Activated CD4-positive, alpha-beta memory T cell treated with anti-CD3 and anti-CD28 coated beads for 36 hours (primary cell): ENCODE data around the gene NELL2. TPM values are rescaled to one million over a fixed set of nuclear protein-coding genes. Genes with fewer than 3 reads are reported as not detected.

ENCODE experiments used
- CTCF ChIA-PET: fragments of 350-600 bp; sonication (Branson Sonifier 250); formaldehyde crosslinking; loops from one replicate; lab custom pipeline; 2021; ENCODE audit warnings: antibody characterized with exemption, inconsistent platforms; lab: Charles Lee
- POLR2A ChIA-PET: fragments of 350-600 bp; sonication (Branson Sonifier 250); formaldehyde crosslinking; loops from one replicate; lab custom pipeline; 2021; ENCODE audit warnings: antibody characterized with exemption; lab: Charles Lee
- DNase-seq: peaks from one replicate; pipeline ENCODE4 v3.0.0-alpha.2; 2020
- H3K27ac Mint-ChIP-seq: one replicate; pipeline ENCODE4 v1.8.0; 2021; ENCODE audit warnings: mixed read lengths
- H3K27me3 Mint-ChIP-seq: one replicate; pipeline ENCODE4 v1.8.0; 2021; ENCODE audit warnings: mixed read lengths
- H3K36me3 Mint-ChIP-seq: one replicate; pipeline ENCODE4 v1.8.0; 2021; ENCODE audit warnings: mixed read lengths
- H3K4me1 Mint-ChIP-seq: one replicate; pipeline ENCODE4 v1.8.0; 2021; ENCODE audit warnings: low read depth, mixed read lengths
- H3K4me3 Mint-ChIP-seq: one replicate; pipeline ENCODE4 v1.8.0; 2021; ENCODE audit warnings: mild to moderate bottlenecking, mixed read lengths
- H3K9me3 Mint-ChIP-seq: one replicate; pipeline ENCODE4 v1.8.0; 2021; ENCODE audit warnings: mixed read lengths
- intact Hi-C: fragments of 100-400 bp; cut with micrococcal nuclease; formaldehyde crosslinking; loops from one replicate; pipeline ENCODE4 v1.15.1; 2023
- total RNA-seq, 2 experiments: library from RNA; stranded (reverse); gene quantifications; one replicate each; pipeline ENCODE4 v1.2.3, GENCODE V29; 2021

NELL2 gene
- total RNA-seq, 2 experiments from 2014 or later: 40.5 to 43.5 TPM

GRCh38 chr12:44875417-44875953 is 630 bp downstream of the NELL2 start:
- DNase-seq: peak; percentile 30
- Mint-ChIP-seq H3K27ac (peak overlapping the region; percentile 61), H3K4me3 (peak overlapping the region; percentile 99), H3K4me1 (peaks cover 35% of the 10 kb centered on the region), H3K9me3 (peaks cover 10% of the 10 kb centered on the region), H3K36me3 (peaks cover 4% of the 10 kb centered on the region), H3K27me3 (peaks cover 14% of the 10 kb centered on the region)
- ChIA-PET POLR2A (interaction anchor here (0.7 to 2.6 kb wide), 4 partner anchors 14 to 100 kb away, joined by 3 to 8 read pairs (median 6); no protein-coding TSS in a partner anchor), CTCF (interaction anchor here (1.0 to 8.2 kb wide), 11 partner anchors 13 to 221 kb away, joined by 3 to 163 read pairs (median 5); no protein-coding TSS in a partner anchor)
- intact Hi-C loops: loop anchor here (1.0 to 5.0 kb wide), 4 partner anchors 27 to 858 kb away; no protein-coding TSS in a partner anchor

DNA sequence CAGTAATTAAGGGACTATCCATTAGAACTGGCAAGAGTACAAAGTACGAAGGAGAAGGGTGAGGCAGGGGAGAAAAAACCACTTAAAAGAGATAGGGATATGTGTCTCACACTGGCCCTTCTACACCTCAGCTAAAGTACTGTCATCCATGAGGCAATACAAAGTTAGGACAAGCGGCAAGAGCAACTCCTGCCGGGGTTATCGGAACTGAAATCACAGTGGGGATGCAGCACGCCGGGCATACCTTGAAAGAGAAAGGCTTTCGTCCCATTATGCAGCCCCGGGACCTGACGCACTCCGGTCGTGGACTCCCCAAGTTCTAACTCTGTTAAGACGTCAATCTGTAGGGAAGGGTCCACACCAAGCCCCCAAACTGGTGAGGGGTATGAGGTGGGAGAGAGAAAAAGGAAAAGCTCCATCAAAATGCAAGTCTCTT is 1.1 kb downstream of the NELL2 start:
- Mint-ChIP-seq H3K4me3 (peak overlapping the region; percentile 99), H3K27ac (peak overlapping the region; percentile 61), H3K4me1 (peaks cover 40% of the 10 kb centered on the region), H3K36me3 (peaks cover 7% of the 10 kb centered on the region), H3K27me3 (peaks cover 14% of the 10 kb centered on the region), H3K9me3 (peaks cover 6% of the 10 kb centered on the region)
- POLR2A ChIA-PET: interaction anchor here (2.6 kb wide), 1 partner anchor 27 kb away, joined by 8 read pairs; no protein-coding TSS in a partner anchor
- intact Hi-C loops: loop anchor here (1.0 to 5.0 kb wide), 6 partner anchors 27 to 858 kb away; no protein-coding TSS in a partner anchor
- CTCF ChIA-PET: interaction anchor here (0.7 to 8.2 kb wide), 11 partner anchors 13 to 264 kb away, joined by 3 to 163 read pairs (median 5); no protein-coding TSS in a partner anchor
- peak; percentile 39 for DNase-seq

- Mint-ChIP-seq H3K9me3 (peaks cover 2% of the 10 kb centered on the region), H3K4me3 (peak overlapping the region; percentile 99), H3K27ac (peak overlapping the region; percentile 60), H3K36me3 (peaks cover 7% of the 10 kb centered on the region), H3K27me3 (peaks cover 14% of the 10 kb centered on the region), H3K4me1 (peaks cover 51% of the 10 kb centered on the region)
- no peak for DNase-seq
- intact Hi-C loops: loop anchor here (1.0 to 5.0 kb wide), 3 partner anchors 37 to 62 kb away; no protein-coding TSS in a partner anchor
- POLR2A ChIA-PET: interaction anchor here (2.6 kb wide), 1 partner anchor 26 kb away, joined by 8 read pairs; no protein-coding TSS in a partner anchor
- CTCF ChIA-PET: interaction anchor here (0.6 to 8.2 kb wide), 7 partner anchors 14 to 98 kb away, joined by 3 to 163 read pairs (median 7); no protein-coding TSS in a partner anchor
Measured at GRCh38 chr12:44873898-44874297, 2.2 kb downstream of the NELL2 start.

DNA sequence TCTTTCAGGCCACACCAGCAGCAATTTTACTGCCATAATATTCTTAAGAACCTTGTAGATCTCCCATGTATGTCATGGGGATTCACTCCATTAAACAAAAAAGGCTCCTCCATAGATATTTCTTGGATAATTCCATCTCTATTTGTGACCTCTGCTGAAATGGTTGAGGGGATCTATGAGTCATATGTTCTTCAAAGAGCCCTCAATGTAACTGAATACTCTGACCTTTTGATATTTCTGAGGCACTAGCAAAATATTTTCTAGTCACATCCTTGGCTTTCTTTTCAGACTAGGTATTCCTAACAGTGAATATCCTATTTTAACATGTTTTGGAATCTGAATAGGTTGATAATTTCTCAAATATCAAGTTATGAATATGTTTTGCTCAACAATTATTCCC is 6.6 kb downstream of the NELL2 start:
- peaks cover 56% of the 10 kb centered on the region for H3K4me1 Mint-ChIP-seq
- POLR2A ChIA-PET: no interaction called here
- CTCF ChIA-PET: interaction anchor here (0.9 to 1.0 kb wide), 2 partner anchors 26 to 95 kb away, joined by 3 to 4 read pairs; no protein-coding TSS in a partner anchor
- DNase-seq: no peak
- H3K36me3 Mint-ChIP-seq: peaks cover 28% of the 10 kb centered on the region
- intact Hi-C loops: no loop called here
- peaks cover 23% of the 10 kb centered on the region for H3K9me3 Mint-ChIP-seq
- H3K27ac Mint-ChIP-seq: peak overlapping the region; percentile 60
- H3K27me3 Mint-ChIP-seq: peaks cover 4% of the 10 kb centered on the region
- no peak overlapping the region for H3K4me3 Mint-ChIP-seq

- Mint-ChIP-seq H3K36me3 (peaks cover 43% of the 10 kb centered on the region), H3K27me3 (no peaks in the 10 kb centered on the region), H3K4me1 (peaks cover 55% of the 10 kb centered on the region), H3K9me3 (peaks cover 37% of the 10 kb centered on the region), H3K27ac (peak overlapping the region; percentile 57), H3K4me3 (no peak overlapping the region)
- intact Hi-C loops: no loop called here
- POLR2A ChIA-PET: no interaction called here
- DNase-seq: no peak
- CTCF ChIA-PET: interaction anchor here (0.6 to 0.9 kb wide), 3 partner anchors 52 to 353 kb away, joined by 3 to 6 read pairs (median 4); no protein-coding TSS in a partner anchor
Measured at GRCh38 chr12:44863867-44864266, 12.2 kb downstream of the NELL2 start.

DNA sequence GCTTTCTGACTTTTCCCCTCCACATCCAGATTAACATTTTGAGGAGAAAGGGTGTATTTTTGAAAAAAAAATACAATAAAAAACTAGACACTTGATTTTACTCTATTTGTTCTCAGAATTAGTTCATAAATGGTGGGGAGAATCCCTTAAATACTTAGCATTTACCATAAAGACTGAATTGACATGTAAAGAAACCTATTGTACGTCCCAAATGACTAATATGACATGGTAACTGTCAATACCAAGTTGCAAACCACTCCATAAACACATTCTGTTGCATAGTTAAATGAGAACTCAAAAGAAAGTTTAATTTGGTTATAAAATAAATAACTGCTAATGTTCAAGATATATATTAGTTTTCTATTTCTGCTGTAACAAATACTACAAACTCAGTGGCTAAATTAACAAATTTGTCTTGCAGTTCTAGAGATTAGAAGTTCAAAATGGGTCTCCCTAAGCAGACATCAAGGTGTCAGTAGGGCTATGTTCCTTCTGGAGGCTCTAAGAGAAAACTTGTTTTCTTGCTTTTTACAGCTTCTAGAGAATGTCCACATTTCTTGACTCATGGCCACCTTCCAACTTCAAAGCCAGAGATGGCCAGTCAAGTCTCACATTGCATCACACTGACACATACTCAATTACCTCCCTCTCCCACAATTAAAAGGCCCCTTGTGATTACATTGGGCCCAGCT is 16.0 kb downstream of the NELL2 start:
- no peak for DNase-seq
- POLR2A ChIA-PET: no interaction called here
- peaks cover 18% of the 10 kb centered on the region for H3K9me3 Mint-ChIP-seq
- no peak overlapping the region for H3K4me3 Mint-ChIP-seq
- CTCF ChIA-PET: interaction anchor here (0.9 to 1.2 kb wide), 2 partner anchors 13 to 88 kb away, joined by 3 to 4 read pairs; no protein-coding TSS in a partner anchor
- peaks cover 77% of the 10 kb centered on the region for H3K4me1 Mint-ChIP-seq
- H3K27ac Mint-ChIP-seq: peak overlapping the region; percentile 75
- H3K27me3 Mint-ChIP-seq: no peaks in the 10 kb centered on the region
- intact Hi-C loops: loop anchor here (1.0 to 10.0 kb wide), 3 partner anchors 32 to 865 kb away; partner anchors contain the start of gene ARID2
- peaks cover 28% of the 10 kb centered on the region for H3K36me3 Mint-ChIP-seq

DNA sequence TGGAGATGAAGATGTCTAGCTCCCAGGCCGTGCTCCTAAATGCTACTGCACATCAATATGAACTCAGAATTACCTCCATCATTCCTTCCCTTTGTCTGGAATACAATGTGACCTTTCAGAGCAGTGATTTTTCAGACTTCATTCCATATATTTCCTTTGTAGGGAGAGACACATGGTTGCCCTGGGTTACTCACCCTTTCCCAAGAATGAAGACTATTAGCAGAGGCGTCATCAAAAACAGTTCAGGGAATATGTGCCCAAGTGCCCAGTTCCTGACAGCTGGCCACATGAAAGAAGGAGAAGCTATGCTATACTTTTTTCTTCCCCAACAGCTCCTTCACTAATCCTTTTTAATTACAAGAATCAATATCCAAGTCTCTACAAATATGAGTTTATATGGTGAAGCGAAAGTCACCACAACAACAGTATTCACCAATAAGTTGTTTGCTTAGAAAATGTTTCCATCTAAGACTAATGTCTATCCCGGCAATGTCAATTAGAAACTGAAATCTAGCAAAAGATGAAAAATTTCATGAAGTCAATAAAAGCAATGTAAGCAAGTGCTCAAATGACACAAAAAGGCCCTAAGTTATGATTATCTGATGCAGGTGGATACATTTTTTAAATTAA is 17.8 kb downstream of the NELL2 start:
- no peaks in the 10 kb centered on the region for H3K27me3 Mint-ChIP-seq
- CTCF ChIA-PET: interaction anchor here (0.7 to 1.4 kb wide), 2 partner anchors 17 to 29 kb away, joined by 3 to 5 read pairs; partner anchors contain the start of gene NELL2
- H3K9me3 Mint-ChIP-seq: peaks cover 10% of the 10 kb centered on the region
- no peak for DNase-seq
- peaks cover 18% of the 10 kb centered on the region for H3K36me3 Mint-ChIP-seq
- intact Hi-C loops: loop anchor here (1.0 to 10.0 kb wide), 4 partner anchors 10 to 866 kb away; partner anchors contain the start of gene ARID2
- H3K4me3 Mint-ChIP-seq: peak overlapping the region; percentile 14
- H3K27ac Mint-ChIP-seq: peak overlapping the region; percentile 75
- POLR2A ChIA-PET: interaction anchor here (1.0 kb wide), 1 partner anchor 10 kb away, joined by 3 read pairs; no protein-coding TSS in a partner anchor
- peaks cover 81% of the 10 kb centered on the region for H3K4me1 Mint-ChIP-seq

DNA sequence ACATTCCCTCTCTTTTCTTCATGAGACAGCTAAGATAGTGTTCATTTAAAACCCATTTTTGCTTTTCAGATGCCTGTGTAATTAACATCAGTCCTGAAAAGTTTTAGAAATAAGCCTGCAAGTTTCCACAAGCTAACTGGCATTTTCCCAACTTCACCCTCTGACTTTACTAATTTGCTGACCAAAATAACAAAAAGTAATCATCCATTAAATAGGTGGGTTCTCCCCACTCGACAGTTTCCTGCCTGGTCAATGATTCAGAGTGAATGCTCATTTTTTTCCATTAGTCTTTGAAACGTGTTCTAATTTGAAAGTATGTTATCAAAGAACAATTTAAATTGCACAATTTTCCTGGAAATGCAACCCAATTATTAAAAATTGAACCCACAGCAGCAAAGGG is 23.6 kb downstream of the NELL2 start:
- H3K27ac Mint-ChIP-seq: peak overlapping the region; percentile 86
- ChIA-PET CTCF (interaction anchor here (1.2 kb wide), 1 partner anchor 96 kb away, joined by 3 read pairs; no protein-coding TSS in a partner anchor), POLR2A (no interaction called here)
- peaks cover 3% of the 10 kb centered on the region for H3K36me3 Mint-ChIP-seq
- H3K27me3 Mint-ChIP-seq: no peaks in the 10 kb centered on the region
- peak overlapping the region; percentile 2 for H3K4me3 Mint-ChIP-seq
- intact Hi-C loops: loop anchor here (10.0 kb wide), 2 partner anchors 382 to 872 kb away; partner anchors contain the start of gene ARID2
- no peaks in the 10 kb centered on the region for H3K9me3 Mint-ChIP-seq
- DNase-seq: no peak
- H3K4me1 Mint-ChIP-seq: peaks cover 82% of the 10 kb centered on the region

- Mint-ChIP-seq H3K4me1 (peaks cover 80% of the 10 kb centered on the region), H3K4me3 (no peak overlapping the region)
- POLR2A ChIA-PET: no interaction called here
Measured at GRCh38 chr12:44851586-44851985, 24.5 kb downstream of the NELL2 start.

DNA sequence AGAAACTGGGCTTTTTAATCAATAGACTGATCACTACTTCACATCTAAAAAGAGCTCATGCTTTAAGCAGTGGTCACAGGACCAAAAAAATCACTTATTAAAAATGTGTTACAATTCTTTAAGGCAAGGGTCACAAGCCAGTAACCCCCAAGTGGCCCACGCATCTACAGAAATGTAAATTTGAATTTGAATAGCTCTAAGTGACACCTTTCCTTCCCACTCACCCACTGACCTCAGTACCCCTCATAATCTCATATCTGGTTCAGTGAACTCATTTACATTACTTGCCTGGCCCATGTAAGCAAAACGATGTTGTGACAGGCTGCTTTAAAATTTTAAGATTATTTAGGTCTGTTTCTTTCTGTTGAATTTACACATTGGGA is 27.4 kb downstream of the NELL2 start:
- Mint-ChIP-seq H3K4me3 (peak overlapping the region; percentile 69), H3K27me3 (no peaks in the 10 kb centered on the region), H3K36me3 (no peaks in the 10 kb centered on the region), H3K27ac (peak overlapping the region; percentile 94), H3K9me3 (no peaks in the 10 kb centered on the region), H3K4me1 (peaks cover 80% of the 10 kb centered on the region)
- intact Hi-C loops: loop anchor here (1.0 kb wide), 4 partner anchors 10 to 27 kb away; no protein-coding TSS in a partner anchor
- peak; percentile 37 for DNase-seq
- ChIA-PET CTCF (interaction anchor here (0.9 to 1.5 kb wide), 3 partner anchors 19 to 100 kb away, joined by 3 to 7 read pairs (median 3); no protein-coding TSS in a partner anchor), POLR2A (interaction anchor here (0.7 to 1.8 kb wide), 3 partner anchors 10 to 26 kb away, joined by 3 to 8 read pairs (median 3); no protein-coding TSS in a partner anchor)

More at GRCh38 chr12:44851586-44851985, 24.5 kb downstream of the NELL2 start:
- H3K27ac Mint-ChIP-seq: peak overlapping the region; percentile 56
- CTCF ChIA-PET: interaction anchor here (1.2 kb wide), 1 partner anchor 97 kb away, joined by 3 read pairs; no protein-coding TSS in a partner anchor
- intact Hi-C loops: loop anchor here (10.0 kb wide), 2 partner anchors 383 to 873 kb away; partner anchors contain the start of gene ARID2
- H3K36me3 Mint-ChIP-seq: peaks cover 3% of the 10 kb centered on the region
- H3K27me3 Mint-ChIP-seq: no peaks in the 10 kb centered on the region
- no peaks in the 10 kb centered on the region for H3K9me3 Mint-ChIP-seq
- no peak for DNase-seq
